ENCODE data around the gene GPR34. TPM values are rescaled to one million over a fixed set of nuclear protein-coding genes. Genes with fewer than 3 reads are reported as not detected.
"Not testable (repeated sequence)": the region's sequence is repeated elsewhere in the genome, so short reads cannot be mapped to it uniquely, and the experiment has no call there.

The GPR34 gene
- polyA plus RNA-seq, 4 donors = 1.6 to 6.8 (median 5.5) TPM

DNA sequence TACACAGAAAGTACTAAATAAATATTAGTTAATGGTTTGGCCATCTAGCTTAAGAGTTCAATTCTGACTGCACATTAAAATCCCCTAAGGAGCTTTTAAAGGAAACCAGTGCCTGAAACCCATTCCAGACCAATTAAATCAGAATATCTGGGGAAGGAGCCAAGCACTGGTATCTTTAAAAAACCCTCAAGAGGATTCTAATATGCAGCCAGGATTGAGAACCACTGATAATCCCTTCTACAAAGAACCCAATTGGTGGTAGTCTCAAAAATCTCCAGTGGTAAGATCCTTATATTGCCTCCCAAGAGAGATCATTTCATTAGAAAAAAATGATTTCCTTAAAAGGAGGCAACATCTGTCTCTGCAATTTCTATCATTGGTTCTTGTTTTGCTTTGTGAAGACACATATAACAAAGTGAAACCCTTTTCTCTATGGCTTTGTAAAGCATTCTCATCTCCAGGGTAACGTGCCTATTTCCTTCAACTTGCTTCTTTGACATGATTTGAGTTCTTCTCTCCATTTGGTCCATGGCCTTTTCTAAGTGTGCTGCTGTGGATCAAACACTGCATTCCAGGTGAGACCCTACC is 3.5 kb downstream of the GPR34 start:
- DNase-seq (ENCODE audit: low read depth in 4 of 4, low spot score in 3 of 4) = no peak

DNA sequence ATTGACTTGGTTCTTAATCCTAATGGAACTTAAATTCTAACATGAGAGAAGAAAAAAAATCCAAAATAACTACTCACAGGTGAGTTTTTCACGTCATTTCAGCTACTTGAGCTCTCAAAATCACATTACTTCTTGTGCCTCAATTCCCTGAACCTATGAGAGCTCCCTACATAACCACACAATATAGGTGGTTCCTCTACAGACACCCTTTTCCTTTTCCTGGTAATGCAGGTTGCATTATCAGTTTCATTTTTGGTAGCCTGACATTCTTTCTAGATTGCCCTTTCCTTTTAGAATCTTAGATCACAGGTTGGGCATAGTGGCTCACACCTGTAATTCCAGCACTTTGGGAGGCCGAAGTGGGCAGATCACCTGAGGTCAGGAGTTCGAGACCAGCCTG is 4.3 kb downstream of the GPR34 start:
- no peak for DNase-seq (ENCODE audit: low read depth in 4 of 4, low spot score in 3 of 4)

DNA sequence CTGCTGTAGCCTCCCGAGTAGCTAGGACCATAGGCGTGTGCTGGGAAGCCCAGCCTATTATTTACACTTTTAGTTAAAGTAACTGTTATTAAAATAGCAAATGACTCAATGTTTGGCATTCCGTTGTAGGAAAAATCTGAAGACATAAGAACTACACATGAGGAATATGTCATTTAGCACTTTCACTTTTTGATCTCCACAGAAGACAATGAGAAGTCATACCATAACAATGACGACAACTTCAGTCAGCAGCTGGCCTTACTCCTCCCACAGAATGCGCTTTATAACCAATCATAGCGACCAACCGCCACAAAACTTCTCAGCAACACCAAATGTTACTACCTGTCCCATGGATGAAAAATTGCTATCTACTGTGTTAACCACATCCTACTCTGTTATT is 6.7 kb downstream of the GPR34 start:
- no peak for DNase-seq (ENCODE audit: low read depth in 4 of 4, low spot score in 3 of 4)

DNA sequence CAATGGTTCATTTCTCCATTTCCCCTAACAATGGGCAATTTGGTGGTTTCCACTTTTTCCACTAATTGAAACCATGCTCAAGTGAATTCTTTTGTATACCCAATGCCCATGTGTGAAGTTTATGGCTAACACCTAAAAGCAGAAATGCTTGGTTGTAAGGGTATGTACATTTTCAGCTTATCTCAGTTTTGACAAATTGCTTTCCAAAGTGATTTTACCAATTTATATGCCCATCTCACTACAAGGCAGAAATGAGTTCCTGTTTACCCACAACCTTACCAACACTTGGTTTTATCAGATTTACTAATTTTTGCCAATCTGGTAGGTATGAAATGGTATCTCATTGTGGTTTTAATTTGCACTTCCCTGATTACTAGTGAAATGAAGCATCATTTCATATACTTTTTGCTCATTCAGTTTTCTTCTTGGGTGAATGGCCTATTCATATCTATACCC is 14.8 kb downstream of the GPR34 start:
- no peak for DNase-seq (ENCODE audit: low read depth in 4 of 4, low spot score in 3 of 4)

DNA sequence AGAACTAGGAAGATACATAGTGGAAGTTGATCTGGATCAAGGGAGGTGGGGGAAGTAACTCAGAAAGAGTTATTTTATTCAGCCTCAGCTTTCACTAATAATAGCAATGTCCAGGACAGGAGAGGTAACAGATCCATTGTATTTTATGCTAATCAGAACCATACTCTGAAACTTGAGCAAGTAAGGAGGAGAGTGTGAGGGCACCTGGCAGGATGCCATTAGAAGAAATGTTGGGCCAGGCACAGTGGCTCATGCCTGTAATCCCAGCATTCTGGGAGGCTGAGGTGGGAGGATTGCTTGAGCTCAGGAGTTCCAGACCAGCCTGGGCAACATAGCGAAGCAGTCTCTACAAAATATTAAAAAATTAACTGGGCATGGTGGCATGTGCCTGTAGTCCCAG is 16.3 kb downstream of the GPR34 start:
- no peak for DNase-seq (ENCODE audit: low read depth in 4 of 4, low spot score in 3 of 4)

DNA sequence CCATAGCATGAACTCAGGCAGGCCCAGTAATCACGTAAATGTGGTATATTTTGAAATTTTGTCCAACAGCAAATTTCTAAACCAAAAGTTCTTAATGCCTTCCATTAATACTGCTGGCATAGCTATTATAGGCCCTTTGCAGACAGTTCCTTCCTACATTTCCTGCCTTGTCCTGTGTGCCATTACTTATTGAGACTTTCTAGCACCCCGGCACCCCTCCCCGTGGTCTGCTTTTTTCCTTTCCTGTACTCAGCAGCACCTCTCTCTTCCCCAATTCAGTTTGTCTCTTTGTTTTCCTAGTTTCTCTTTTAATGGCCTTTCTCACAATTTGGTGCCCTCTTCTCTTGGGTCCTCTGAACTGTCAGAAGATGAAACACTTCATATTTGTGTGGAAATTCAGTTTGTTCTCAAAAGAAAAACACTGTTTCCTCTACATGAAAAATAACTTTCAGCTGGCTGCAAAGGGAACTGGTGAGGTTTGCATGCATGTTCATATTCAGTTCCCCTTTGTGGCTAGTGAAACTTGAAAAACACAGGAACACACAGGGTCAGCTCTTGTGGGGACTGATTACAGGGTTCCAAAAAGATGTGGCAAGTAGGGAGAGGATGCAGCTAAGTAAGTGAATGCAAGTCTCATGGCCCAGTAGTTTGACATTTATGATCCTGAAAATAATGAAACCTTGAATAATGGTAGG is 17.1 kb downstream of the GPR34 start:
- no peak for DNase-seq (ENCODE audit: low read depth in 4 of 4, low spot score in 3 of 4)

DNA sequence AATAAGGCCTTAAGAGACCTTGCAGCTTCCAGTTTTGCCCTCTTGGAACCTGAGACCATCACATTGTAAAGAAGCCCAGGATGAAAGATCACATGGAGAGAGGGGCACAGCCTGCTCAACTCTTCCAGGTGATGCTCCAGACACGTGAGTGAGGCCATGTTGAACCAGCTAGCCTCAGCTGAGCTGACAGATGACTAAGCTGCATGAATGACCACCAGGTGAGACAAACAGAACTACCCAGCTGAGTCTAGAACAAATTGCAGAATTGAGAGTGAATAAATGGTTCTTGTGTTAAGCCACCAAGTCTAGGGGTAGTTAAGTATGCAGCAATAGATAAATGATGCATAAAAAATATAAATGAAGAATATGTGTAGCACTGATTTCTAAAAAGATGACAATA is 18.4 kb downstream of the GPR34 start:
- DNase-seq (ENCODE audit: low read depth in 4 of 4, low spot score in 3 of 4) = no peak

DNA sequence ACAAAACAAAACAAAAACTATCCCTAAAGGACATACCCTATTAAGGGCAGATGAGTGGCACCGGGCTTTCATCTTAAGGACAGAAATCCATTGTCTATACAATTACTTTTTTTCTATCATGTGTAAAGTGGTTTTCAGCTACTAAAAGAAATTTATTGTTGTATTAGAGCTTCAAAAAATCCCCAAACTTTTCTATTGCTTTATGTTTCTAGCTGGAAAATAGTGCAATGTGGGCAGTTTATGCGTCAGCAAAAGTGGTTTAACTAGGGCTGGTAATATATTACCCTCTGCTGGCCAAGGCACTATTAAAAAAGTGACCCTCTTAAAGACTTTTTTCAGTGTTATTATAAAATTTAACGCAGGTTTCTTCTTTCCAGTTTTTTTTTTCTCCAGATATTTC is 19.7 kb downstream of the GPR34 start:
- DNase-seq (ENCODE audit: low read depth in 4 of 4, low spot score in 3 of 4) = no peak

DNA sequence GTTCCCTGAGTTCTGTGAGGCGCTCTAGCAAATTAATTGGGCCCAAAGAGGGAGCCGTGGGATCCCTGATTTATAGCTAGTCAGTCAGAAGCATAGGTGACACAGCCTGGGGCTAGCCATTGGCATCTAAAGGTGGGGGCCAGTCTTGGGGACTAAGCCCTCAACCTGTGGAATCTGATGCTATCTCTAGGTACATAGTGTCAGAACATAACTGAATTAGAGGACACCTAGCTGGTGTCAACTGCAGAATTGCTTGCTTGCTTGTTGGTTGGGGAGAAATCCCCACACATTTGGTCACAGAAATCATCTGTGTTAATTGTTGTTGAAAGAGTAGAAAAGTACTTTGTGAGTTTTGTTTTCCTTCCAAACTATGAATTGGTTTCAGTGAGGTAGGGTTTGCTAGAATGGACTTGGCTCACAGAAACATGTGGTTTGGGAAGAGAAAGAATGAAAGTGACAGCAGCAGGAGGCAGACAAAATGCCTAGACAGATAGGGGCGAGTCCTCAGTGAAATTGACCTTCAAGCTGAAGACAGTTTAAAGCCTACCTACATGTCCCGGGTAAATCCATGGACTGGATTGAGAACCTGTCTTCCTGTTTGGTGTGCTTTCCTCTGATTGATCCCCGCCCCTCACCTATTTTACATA is 22.4 kb downstream of the GPR34 start:
- no peak for DNase-seq (ENCODE audit: low read depth in 4 of 4, low spot score in 3 of 4)

DNA sequence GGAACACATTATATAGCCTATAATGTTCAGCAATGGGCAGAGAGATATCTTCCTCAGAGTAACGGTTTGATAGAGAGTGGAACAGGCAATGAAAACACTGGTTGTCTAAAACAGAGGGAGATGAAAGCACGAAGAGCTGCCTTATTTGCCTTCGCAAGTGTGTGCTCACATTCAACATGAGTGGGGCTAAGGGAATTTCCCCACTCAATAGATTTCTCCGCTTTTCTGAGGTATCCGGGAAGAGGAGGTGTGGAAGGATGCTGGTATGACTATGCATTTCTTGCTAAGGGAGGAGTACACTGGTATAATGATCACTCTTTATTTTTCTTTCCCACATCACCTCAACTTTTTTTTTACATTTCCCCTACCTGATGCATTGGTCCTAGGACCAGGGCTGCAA is 27.4 kb downstream of the GPR34 start:
- no peak for DNase-seq (ENCODE audit: low read depth in 4 of 4, low spot score in 3 of 4)

DNA sequence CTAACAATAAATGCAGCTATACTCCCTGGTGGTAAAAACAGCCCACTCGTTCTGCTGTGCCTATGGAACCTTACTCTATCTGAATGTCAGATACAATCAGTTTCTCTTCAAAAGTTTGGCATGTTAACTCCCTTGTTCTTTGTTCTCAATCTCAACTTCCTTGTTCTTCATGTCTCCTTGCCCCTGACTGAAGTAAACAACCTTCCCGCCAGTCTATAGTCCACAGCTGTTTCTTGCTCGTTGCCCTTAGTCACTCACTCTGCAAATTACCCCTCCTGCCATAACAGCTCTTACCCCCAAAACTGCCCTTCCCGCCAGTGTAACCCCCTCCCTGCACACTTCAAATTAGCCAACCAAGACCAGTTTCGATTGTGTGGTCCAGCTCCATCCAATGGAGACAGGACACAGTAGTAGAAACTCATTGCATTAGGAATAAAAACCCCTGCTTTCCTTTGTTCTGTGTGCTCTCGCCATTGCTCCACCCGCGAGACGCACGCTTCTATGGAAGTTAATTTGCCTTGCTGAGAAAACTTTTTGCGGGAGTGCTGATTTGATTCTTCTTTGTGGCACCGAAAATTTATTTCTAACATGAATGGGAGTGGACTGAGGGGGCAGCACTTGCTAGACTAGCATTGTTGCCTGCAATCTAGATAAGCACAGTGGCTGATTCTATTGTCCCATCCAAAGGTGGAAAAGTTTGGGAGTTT is 28.1 kb downstream of the GPR34 start:
- DNase-seq (ENCODE audit: low read depth in 4 of 4, low spot score in 3 of 4) = no peak

DNA sequence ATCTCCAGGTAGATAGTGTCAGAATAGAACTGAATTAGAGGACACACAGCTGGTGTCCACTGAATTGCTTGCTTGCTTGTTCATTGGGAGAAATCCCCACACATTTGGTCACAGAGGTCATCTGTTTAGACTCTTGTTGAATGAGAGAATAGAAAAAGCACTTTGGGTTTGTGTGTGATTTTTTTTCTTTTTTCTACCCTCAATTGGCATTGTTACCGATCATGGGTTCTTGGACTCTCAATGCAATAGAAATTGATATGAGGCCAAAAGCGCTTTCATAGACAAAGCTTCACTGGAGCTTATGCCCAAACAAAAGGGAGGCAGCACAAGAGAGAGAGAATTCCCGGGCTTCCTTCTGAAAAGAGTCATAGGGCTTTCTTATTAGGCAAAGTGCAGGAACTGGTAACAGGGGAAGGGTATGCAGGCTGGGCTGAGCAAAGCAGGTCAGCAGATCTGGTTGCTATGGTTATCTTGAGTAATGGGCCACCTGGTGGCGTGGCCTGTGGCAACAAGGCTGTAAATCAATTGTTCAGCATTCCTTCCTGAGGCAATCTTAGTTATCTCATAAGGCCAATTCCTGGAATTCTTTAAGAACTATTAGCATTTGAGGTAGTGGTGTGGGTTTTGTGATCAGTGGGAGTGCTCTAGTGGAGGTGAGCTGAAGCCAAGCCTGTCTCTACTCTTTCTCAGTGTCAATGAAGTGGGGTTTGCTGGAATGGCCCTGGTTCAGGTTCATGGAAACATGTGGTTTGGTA is 29.9 kb downstream of the GPR34 start:
- DNase-seq (ENCODE audit: low read depth in 4 of 4, low spot score in 3 of 4) = no peak

DNA sequence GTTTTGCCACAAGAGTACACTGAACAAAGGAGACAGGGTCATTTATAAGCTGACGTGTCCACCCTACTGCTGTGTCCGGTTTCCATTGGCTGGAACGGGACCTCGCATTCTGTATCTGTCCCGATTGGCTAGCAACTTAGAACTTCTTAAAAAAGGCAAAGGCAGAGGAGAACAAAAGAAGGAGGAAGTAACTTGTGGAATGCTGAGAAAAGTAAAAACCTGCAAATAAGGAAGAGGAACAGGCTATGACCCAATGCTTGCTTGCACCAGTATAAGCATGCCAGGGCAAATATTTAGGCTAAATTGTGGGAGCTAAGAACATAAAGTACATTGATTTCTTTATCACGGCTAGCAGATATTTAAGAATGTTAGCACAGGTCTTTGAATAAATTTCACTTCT is 30.8 kb downstream of the GPR34 start:
- not testable (repeated sequence) for DNase-seq (ENCODE audit: low read depth in 4 of 4, low spot score in 3 of 4)

DNA sequence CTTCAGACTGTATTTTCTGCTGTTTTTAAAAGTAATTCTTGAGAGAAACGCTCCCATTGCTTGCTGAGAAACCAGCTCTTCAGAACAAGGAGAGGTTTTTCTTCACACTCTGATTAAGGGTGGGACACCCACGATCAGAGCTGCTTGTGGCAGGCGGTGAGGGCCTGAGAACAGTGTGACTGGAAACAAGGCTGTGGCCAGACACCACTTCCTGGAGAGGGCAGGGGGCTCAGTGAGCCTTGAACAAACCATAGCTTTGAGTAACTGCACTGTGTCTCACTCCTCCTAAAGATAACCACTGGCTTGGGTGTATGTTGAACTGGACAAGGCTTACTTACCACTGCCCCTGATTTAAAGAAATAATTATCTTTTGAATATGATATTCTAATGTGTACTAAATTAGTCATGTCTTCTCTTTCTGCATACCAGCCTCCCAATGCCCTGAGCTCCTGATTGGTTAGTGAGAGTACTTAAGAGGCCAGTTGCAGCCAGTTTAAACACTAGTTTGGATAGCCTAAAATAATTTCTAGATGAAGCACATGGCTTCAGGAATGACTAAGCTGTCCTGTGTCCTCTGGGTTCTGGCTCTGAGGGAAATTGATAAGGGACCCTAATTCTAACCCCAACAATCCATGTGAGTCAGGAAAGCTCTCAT is 31.5 kb downstream of the GPR34 start:
- DNase-seq (ENCODE audit: low read depth in 4 of 4, low spot score in 3 of 4) = no peak

DNA sequence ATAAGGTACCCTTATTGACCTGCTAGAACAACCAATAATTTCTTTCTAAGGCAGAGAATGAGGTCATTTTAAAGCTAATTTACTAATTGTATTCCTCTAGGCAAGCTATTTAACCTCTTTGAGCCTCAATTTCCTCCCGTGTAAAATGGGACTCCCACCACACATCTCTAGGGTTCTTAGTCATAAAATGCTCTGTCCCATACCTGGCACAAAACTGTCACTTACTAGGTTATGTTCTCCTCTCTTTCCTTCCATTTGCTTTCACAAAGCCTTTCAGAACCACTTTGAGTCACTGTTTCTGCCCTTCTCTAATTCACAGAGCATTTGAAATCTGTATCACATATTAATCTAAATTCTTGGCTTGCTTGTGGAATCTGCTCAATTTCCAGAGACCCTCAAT is 32.8 kb downstream of the GPR34 start:
- DNase-seq (ENCODE audit: low read depth in 4 of 4, low spot score in 3 of 4) = no peak

DNA sequence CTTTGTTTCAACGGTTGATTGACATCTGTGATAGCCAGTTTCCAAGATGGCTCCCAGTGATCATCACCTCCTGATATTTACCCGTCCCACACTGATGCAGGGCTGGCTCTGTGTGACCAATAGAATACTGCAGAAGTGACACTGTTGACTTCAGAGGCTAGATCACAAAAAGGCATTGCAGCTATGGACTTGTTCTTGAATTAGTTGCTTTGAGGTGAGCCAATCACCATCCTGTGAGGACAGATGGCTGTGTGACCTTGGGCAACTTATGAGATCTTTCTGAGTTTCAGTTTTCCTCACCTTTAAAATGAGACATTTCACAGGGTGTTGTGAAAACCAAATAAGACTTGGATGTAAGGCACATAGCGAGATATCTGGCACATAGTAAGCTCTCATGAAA is 33.4 kb downstream of the GPR34 start:
- no peak for DNase-seq (ENCODE audit: low read depth in 4 of 4, low spot score in 3 of 4)

DNA sequence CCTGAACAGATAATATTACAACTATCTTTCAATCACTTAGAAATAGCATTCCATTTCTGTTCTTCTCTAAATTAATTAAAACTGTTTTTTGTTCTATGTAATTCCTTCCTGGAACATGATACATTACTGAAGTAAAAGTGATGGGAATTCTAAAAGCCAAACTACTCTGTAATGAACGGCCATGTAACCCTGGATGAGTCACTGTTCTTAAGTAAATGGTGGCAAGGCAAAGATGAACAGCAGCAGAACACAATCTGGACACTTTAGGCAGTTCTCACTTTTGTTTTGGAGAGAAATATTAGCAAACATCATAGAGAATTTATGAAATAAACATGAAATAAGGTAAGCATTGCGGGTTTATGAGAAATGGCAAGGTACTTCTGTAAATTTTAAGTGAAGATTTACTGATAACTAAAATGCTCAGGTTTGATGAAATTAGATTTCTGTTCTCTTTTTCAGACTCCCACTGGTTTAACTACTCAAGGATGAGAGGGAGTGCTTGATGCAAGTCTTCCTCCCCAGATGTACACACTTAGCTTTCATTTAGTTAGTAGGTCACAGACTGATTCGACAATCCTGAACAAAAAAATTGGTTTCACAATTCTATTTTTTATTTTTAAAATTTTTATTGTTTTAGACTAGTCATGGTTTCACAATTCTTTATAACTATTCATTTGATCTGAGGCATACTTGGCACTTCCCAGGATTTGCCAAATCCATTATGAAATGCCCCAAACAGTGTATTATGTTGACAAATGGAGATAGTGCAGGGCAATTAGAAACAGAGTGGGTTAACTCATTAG is 34.2 kb downstream of the GPR34 start:
- no peak for DNase-seq (ENCODE audit: low read depth in 4 of 4, low spot score in 3 of 4)

DNA sequence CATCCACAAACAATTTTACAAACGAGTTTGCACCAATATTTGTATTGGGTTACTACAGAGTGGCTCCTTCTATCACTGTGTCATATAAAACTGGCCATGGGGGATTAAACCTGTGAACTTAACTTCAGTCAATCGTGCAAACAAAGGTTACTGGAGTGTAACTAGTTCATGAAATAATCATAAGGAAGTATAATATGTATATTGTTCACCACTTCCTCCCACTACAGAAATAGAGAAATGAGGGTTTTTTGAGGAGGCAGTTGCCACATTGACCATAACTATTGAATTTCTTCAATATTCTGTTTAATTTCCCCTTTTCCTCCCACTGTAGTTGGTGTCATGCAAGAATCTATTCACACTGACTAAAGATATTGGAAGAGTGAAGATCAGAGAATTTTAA is 35.1 kb downstream of the GPR34 start, which contains the start of gene GPR82:
TSS of gene GPR82 (plus strand) at position 356 of the 400 bp plus-strand sequence. CDS start 2,846 bp downstream, outside the sequence.
- DNase-seq (ENCODE audit: low read depth in 4 of 4, low spot score in 3 of 4) = no peak

DNA sequence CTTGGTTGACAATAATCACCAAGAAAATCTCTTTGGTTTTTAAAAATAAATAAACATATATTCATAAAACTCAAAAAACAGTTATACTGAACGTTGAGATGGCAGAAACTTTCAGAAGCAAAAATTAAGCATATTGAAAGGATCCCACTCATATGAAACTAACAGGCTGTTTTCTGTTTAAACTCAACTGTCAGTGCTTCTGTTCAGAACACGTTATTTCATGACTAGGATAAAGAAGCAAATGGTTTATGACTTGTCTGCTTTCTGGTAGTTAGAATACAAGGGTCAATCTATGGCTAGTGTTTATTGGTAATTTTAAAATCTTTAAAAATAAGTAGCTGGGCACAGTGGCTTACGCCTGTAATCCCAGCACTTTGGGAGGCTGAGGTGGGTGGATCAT is 39.4 kb downstream of the GPR34 start:
- DNase-seq (ENCODE audit: low read depth in 4 of 4, low spot score in 3 of 4) = no peak

Measured in right renal pelvis (tissue), 4 donors.